ENCODE results near the gene P2RY6.

DNA sequence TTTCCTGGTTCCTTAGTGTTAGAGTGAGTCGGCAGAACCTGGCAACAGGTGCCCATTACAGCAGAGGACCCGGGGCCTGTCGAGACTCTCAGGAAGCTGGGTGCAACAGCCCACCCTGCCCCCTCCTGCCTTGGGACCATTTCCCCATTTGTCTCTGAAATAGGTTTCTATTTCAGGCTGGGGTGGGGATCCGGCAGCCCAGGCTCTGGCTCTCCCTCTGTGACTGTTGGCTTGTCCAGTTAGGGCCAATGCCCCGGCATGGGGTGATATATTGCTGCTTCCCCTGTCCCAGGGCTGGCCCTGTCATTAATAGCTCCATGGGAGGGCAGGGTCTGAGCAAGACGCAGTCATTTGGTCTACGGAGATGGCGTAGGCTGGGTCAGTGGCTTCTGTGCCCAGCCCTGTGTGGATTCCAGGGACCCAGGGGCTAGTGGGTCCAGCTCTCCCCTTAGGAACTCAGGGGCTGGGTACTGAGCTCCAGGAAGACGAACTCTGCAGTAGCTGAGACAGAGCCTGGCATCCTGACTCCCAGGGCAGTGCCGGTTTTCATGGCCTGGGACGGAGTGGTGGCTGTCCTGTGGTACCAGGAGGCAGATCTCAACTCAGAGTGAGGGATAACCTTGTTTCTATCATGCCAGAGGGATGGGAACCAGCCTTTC is 2.7 kb downstream of the P2RY6 start:
- TF ChIP-seq, protein P1, sequence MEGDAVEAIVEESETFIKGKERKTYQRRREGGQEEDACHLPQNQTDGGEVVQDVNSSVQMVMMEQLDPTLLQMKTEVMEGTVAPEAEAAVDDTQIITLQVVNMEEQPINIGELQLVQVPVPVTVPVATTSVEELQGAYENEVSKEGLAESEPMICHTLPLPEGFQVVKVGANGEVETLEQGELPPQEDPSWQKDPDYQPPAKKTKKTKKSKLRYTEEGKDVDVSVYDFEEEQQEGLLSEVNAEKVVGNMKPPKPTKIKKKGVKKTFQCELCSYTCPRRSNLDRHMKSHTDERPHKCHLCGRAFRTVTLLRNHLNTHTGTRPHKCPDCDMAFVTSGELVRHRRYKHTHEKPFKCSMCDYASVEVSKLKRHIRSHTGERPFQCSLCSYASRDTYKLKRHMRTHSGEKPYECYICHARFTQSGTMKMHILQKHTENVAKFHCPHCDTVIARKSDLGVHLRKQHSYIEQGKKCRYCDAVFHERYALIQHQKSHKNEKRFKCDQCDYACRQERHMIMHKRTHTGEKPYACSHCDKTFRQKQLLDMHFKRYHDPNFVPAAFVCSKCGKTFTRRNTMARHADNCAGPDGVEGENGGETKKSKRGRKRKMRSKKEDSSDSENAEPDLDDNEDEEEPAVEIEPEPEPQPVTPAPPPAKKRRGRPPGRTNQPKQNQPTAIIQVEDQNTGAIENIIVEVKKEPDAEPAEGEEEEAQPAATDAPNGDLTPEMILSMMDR (conservative IDR thresholded peaks at IDR 0.05): no peak
- TF ChIP-seq ZFX (IDR thresholded peaks at IDR 0.05): no peak
